ENCODE results near the gene SNRPF. TPM values are rescaled to one million over a fixed set of nuclear protein-coding genes. Genes with fewer than 3 reads are reported as not detected.
"Not testable (repeated sequence)": the region's sequence is repeated elsewhere in the genome, so short reads cannot be mapped to it uniquely, and the experiment has no call there.

SNRPF gene
- 15.7 TPM for total RNA-seq
- long read RNA-seq, transcript SNRPF-201 (4 exons, 1,389 nt): major isoform, 8 of 10 reads
- long read RNA-seq, partial matches to known transcripts: 0 of 10 reads
- long read RNA-seq, other reads (novel, unspliced or antisense): 0 of 10 reads

GRCh38 chr12:95858451-95859343, at the start of gene SNRPF:
TSS of gene SNRPF (plus strand) at chr12:95858952. CDS start at chr12:95859074, 122 bp downstream.
- peak; percentile 95 for DNase-seq (ENCODE audit: low spot score)

GRCh38 chr12:95809000-95809680, 49.6 kb upstream of the SNRPF start:
- no peak for DNase-seq (ENCODE audit: low spot score)

DNA sequence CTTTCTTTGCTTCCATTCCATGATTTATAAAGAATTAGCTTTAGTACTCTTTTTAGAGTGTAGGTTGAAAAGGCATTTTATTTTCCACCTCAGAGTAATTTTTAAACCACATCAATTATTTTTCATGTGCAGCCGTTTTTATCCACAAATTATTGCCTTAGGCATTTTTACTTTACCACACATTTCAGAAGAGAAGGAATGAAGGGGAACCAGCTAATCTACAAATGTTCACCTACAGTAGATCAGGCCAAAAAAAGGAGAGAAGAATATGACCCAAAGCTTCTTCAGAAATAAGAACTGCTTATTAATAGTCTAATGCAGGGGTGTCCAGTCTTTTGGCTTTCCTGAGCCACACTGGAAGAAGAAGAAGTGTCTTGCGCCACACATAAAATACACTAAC, 48.3 kb upstream of the SNRPF start:
- DNase-seq (ENCODE audit: low spot score): no peak

DNA sequence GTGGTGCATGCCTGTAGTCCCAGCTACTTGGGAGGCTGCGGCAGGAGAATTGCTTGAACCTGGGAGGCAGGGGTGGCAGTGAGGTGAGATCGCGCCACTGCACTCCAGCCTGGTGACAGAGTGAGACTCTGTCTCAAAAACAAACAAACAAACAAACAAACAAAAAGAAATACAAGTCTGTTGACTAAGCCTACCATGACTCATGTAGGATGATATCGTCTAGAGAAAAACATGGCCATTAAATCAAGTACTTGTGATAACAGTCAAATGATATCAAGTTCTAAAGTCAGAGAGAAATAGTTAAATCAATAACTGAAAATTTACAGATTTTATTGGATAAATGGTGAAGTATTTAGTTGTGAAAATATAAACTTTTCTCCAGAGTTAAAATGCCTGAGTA, 46.6 kb upstream of the SNRPF start:
- DNase-seq (ENCODE audit: low spot score): not testable (repeated sequence)

GRCh38 chr12:95815632-95816212, 43.0 kb upstream of the SNRPF start:
- no peak for DNase-seq (ENCODE audit: low spot score)

- DNase-seq (ENCODE audit: low spot score): no peak
Measured at GRCh38 chr12:95820096-95820703, 38.6 kb upstream of the SNRPF start.

- no peak for DNase-seq (ENCODE audit: low spot score)
Measured at GRCh38 chr12:95829395-95829794, 29.4 kb upstream of the SNRPF start.

DNA sequence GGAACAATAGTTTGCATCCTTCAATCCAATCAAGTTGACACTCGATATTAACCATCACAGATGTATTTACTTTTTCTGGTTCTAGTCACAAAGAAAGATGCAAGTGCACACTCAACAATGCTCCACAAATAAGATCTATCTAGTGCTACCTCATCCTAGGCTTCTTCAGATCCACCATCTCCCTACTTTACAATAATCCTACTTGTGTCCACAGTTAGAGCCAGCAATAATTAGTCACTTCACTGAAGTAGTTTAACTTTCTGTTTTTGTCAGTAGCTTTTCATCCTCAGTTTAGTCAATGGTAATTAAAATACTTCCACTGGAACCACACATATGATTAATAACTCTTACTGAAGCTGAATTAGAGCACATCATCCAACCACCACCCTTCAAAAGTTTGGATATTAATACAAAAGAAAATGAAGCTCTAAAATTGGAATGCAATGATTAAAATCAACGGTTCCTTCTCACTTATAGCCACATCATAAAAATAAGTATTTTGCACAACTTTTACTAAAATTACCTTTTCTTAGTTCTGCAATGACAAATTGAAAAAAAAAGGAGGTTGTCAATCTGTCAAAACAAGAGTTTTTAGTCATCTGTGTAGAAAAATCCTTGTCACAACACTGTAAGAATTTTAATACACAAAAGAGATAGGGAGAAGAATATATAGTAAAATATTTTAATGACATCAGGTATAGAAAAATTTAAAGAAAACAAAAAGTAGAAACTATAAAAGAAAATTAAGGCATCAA, 28.2 kb upstream of the SNRPF start:
- DNase-seq (ENCODE audit: low spot score): no peak

- DNase-seq (ENCODE audit: low spot score): no peak
Measured at GRCh38 chr12:95834572-95834971, 24.2 kb upstream of the SNRPF start.

DNA sequence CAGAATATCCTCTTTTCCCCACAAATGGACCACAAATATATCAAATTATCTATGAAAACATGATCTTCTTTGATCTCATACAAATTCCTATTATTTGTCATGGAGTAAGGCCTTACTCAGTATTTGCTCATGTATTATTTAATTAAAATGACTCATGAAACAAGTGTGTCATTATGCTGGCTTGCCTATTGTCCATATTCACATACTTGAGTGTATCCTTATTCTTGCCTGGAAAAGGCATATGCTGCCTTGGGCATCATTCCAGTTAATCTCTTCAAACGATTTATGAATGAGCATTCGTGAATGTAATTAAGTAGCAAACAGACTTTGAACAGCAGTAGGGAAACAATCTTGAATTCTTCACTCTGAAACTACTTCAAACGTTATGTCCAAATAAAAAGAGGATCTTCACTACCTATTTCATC, 22.6 kb upstream of the SNRPF start:
- DNase-seq (ENCODE audit: low spot score): no peak

DNA sequence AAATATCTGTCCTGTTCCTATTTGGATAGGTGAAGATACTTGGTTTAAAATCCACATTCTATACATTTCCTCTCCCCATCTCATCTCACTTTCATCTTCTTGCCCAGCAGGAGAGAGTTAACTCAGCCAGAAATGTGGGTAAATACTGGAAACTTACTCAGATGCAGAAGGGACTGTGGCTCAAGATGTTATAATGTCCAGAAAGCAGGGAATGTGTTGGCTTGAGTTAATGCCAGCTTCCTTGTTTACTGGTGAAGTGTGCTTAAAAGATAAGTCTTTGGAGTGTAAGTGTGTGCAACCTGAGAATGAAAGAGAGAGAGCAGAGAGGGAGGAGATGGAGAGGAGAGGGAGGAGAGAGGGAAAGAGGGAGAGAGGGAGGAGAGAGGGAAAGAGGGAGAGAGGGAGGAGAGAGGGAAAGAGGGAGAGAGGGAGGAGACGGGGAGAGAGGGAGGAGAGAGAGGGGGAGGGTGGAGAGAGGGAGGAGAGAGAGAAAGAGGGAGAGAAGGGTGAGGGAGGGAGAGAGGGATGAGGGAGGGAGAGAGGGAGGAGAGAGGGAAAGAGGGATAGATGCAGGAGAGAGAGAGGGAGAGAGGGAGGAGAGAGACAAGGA, 22.0 kb upstream of the SNRPF start:
- no peak for DNase-seq (ENCODE audit: low spot score)

- DNase-seq (ENCODE audit: low spot score): no peak
Measured at GRCh38 chr12:95837240-95838038, 21.3 kb upstream of the SNRPF start.

- no peak for DNase-seq (ENCODE audit: low spot score)
Measured at GRCh38 chr12:95838125-95838524, 20.6 kb upstream of the SNRPF start.

- DNase-seq (ENCODE audit: low spot score): not testable (repeated sequence)
Measured at GRCh38 chr12:95842426-95842825, 16.3 kb upstream of the SNRPF start.

DNA sequence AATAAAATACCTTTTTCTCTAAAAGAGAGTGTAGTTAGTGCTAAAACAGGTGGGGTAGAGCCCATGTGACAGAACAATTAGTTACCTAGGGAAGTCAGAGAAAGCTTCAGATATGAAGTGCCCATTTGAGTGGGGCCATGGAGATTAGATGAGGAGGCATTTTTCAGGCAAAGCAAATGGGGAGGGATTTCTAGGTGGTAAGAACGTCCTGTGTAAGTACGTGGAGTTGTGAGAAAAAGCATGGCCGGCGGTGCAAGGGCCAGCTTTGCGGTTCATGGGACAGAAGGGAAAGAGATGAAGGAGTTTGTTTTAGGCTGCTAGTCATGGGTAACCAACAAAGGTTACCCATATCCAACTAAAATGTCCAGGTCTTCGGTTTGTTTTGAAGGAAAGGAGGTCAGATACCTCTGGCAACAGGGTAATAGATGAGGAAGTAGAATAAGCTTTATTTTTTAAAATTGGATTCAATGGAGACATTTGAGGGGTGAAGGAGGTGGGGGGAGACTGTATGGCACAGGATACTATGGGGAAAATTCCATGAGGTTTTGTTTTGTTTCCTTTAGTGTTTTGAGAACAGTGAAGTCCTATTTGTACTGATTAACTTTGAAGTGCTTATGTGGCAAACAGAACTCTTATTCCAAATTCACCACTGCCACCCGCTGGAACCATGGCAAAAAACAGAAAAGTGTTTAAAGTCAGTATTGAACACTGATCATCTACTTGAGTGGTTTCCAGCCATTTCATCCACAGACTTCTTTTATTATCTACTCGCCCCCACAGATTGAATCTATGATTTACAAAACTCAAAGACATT, 10.0 kb upstream of the SNRPF start:
- no peak for DNase-seq (ENCODE audit: low spot score)

- DNase-seq (ENCODE audit: low spot score): no peak
Measured at GRCh38 chr12:95851606-95852005, 7.1 kb upstream of the SNRPF start.

- DNase-seq (ENCODE audit: low spot score): no peak
Measured at GRCh38 chr12:95852133-95852532, 6.6 kb upstream of the SNRPF start.

DNA sequence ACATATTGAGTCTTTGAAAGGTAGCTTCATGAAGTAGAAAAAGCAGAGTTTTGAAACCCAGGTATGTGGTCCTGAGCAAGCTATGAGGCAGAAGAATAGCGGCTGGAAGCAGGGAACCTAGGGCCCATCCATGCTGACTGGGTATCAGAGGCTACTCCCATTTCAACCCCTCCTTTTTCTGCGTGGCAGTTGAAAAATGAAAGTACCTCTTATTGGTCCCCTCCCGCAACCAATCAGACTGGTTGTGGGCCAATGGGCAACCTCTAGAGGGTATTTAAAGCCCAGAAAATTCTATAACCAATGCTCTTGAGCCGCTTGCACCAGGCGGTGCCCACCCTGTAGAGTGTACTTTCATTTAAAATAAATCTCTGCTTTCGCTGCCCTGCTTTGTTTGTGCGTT, 1.6 kb upstream of the SNRPF start:
- DNase-seq (ENCODE audit: low spot score): no peak

DNA sequence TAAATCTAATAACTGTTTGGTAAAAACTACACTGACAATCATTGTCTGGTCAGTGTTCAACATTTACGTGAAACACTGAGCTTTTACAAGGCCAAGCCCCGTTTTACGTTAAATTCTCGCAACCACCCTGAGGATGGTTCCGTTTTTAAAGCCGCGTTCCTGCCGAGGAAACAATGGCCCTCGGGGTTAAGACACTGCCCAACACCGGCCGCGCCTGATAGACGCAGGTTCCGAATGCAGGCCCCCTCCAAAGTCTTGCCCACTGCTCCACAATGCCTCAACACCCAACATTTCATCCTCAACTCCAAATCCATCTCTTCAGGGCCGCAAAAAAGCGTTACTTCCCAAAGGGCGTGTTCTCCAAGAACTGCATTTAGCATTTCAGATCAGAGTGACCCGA, 953 bp upstream of the SNRPF start:
- no peak for DNase-seq (ENCODE audit: low spot score)
